PC-9 (cell line): Measurements from ENCODE around the gene BTAF1.

Source experiments
- EZH2 ChIP-seq: fragments of 200-600 bp; sonication (generic); IDR thresholded peaks from 2 replicates; pipeline ENCODE4 v1.8.0; 2017; ENCODE audit warnings: antibody characterized with exemption, low read depth
- TF ChIP-seq, protein P1 (sequence below): fragments of 200-600 bp; sonication (generic); conservative IDR thresholded peaks from 2 replicates; pipeline ENCODE4 v1.6.1; 2017; ENCODE audit warnings: mixed run types, antibody characterized with exemption, mild to moderate bottlenecking, moderate library complexity

DNA sequence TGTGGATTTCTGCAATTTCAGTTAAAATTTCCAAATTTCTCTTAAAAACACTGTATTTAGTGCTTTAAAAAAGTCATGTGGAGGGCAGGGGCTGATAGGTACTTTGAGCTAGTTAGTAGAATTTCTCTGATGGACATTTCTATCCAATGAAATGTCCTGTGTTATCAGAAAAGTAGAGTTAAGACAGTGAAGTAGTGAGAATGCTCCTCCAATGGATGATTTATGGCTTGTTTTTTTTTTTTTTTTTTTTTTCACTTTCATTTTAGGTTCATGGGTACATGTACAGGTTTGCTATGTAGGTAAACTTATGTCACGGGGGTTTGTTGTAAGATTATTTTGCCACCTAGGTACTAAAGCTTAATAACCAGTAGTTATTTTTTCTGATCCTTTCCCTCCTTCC, 55.0 kb downstream of the BTAF1 start:
- TF ChIP-seq, protein P1, sequence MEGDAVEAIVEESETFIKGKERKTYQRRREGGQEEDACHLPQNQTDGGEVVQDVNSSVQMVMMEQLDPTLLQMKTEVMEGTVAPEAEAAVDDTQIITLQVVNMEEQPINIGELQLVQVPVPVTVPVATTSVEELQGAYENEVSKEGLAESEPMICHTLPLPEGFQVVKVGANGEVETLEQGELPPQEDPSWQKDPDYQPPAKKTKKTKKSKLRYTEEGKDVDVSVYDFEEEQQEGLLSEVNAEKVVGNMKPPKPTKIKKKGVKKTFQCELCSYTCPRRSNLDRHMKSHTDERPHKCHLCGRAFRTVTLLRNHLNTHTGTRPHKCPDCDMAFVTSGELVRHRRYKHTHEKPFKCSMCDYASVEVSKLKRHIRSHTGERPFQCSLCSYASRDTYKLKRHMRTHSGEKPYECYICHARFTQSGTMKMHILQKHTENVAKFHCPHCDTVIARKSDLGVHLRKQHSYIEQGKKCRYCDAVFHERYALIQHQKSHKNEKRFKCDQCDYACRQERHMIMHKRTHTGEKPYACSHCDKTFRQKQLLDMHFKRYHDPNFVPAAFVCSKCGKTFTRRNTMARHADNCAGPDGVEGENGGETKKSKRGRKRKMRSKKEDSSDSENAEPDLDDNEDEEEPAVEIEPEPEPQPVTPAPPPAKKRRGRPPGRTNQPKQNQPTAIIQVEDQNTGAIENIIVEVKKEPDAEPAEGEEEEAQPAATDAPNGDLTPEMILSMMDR, result no peak
- TF ChIP-seq EZH2, result no peak
